Eye (tissue), 1 donor: ENCODE results near the gene RNF128.
A peak's percentile ranks its signal among the peaks of the same experiment; 100 is the strongest.
"Not testable (repeated sequence)": the region's sequence is repeated elsewhere in the genome, so short reads cannot be mapped to it uniquely, and the experiment has no call there.

Experiments
- DNase-seq: peaks from one replicate; pipeline ENCODE4 v3.0.0-alpha.2; 2015

Gene RNF128

DNA sequence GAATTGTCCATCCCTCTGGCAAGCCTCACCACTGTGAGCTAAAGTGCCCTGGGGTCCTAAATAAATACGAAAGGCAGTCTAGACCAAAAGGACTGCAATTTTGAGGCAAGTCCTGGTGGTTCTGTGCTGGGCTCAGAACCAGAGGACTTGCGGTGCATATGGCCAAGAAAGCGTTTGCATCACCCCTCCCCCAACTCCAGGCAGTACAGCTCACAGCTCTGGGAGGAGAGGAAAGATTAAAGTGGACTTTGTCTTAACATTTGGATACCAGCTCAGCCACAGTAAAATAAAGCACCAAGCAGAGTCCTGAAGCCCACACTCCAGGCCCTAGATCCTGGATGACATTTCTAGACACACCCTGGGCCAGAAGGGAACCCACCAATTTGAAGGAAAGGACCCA is 24.9 kb downstream of the RNF128 start:
- DNase-seq = no peak

DNA sequence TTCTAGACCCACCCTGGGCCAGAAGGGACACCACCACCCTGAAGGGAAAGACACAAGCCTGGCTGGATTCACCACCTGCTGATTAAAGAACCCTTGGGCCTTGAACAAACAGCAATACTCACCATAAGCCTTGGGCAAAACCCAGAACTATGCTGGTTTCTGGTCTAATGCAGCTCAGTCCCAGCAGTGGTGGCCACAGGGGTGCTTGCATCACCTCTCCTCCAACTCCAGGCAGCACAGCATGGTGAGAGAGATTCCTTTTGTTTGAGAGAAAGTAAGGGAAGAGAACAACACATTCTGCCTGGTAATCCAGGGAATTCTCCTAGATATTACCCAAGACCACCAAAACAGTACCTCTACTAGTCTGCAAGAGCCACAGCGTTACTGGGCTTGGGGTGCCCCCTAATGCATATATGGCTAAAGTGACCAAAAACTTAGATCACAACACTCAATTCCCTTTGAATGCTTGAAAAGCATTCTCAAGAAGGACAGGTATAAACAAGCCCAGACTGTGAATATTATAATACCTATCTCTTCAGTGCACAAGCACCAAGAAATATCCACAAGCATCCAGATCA is 25.7 kb downstream of the RNF128 start:
- no peak for DNase-seq

DNA sequence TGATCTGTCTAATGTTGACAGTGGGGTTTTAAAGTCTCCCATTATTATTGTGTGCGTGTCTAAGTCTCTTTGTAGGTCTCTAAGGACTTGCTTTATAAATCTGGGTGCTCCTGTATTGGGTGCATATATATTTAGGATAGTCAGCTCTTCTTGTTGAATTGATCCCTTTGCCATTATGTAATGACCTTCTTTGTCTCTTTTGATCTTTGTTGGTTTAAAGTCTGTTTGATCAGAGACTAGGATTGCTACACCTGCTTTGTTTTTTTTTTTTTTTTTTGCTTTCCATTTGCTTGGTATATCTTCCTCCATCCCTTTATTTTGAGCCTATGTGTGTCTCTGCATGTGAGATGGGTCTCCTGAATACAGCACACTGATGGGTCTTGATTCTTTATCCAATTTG is 42.8 kb downstream of the RNF128 start:
- not testable (repeated sequence) for DNase-seq

DNA sequence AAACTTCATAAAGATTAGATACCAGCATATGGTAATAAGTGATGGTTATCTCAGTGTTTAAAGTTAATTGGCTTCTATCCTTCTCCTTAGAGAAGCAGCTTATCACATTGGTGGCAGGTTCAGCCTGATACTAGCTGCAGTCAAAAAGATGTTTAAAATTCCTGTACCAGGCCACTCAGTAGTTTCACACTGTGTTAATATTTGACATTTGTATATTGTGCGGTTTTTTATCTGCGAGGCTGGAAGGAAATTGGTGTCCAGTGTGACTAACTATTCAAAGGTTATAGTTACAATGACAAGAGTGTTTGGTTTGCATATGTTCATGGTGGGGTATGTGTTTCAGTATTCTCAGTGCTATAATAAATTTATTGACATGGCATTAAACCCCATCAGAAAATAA is 48.5 kb downstream of the RNF128 start:
- no peak for DNase-seq

DNA sequence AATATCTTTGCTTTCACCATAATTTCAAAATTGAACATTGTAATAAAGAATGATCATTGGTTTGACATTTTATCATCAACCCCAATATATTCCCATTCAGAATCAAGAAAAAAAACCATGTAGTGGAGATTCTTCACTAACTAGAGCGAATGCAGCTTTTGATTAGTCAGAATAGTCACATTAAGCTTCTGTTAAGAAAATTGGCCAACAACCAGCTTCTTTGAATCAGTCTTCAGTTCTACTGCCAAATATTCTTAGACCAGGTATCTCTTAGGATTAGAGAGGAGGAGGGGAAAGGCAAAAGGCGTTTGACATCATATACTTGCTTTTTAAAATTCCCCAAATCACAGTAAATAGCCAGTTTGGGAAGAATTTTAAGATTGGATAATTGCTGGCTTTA is 53.8 kb downstream of the RNF128 start:
- DNase-seq = no peak

DNA sequence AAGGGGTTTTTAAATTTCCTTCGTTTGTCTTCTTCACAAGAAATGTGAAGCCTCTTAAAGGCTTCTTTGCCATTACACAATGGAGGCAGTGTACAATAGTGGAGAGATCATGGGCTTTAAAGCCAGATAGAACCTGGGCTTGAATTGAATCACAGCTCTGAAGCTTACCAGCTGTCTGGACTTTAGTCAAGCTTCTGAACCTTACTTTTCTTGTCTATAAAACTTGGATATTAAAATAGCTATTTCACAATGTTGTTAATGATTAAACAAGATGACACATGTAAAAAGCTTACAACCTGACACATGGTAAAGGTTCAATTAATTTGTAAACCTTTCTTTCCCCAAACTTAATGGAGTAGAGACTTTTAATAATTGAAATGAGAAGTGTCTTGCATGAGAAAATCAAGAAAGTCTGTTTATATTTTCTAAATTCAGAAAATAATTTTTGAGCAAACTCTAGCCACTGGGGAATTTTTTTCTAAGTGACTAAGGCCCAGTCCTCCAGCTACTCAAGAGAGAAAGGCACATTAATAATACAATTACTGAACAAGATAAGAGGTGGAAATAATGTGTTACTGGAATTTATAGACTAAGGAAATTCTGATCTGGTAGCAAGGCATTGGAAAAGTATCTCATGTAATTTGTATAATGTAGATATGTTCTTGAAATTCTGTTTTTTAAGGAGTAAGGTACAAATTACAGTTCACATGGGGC is 54.3 kb downstream of the RNF128 start:
- DNase-seq = no peak

DNA sequence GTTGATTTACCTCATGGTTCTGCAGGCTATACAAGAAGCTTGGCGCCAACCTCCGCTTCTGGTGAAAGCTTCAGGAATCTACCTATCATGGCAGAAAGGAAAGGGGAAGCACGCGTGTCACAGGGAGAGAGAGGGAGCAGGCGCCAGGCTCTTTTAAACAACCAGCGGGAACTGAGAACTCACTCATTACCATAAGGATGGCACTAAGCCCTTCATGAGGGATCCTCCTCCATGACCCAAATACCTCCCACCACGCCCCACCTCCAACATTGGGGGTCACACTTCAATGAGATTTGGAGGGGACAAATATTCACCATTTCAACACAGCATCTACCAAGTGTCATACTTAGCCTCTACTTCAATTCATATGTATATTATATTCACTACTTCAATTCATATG is 57.2 kb downstream of the RNF128 start:
- no peak for DNase-seq

DNA sequence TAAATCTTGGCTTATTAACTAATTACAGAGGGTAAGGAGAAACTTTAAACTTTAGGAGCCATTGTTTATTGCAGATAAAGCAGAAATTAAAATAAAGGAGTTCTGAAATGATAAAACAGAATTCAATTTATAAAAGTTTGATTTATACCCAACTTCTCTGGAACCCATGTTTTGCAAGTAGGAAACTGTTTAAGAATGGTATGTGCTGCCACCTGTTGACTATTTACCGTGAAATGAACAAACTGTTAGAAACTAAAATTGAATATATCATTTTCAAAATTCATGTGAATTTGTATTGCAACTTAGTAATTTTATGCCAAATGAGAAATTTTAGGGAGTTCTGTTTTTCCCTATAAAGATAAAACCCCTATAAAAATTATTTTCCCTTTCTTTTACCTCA is 65.0 kb downstream of the RNF128 start:
- peak; percentile 13 for DNase-seq

DNA sequence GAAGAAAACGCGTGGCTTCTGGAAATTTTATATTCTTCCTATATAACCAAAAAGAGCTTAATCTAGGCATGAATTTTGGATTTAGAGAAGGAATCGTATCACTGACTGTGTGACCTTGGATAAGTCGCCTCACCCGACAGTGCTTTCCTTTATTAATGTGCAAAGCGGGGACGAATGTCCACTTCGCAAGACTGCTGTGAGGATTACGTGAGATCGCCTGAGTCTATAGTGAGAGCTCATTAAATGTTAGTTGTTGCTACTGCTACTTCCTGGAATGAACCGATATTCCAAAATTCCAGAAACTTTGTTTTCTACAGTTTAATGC is 75.5 kb downstream of the RNF128 start:
- no peak for DNase-seq

DNA sequence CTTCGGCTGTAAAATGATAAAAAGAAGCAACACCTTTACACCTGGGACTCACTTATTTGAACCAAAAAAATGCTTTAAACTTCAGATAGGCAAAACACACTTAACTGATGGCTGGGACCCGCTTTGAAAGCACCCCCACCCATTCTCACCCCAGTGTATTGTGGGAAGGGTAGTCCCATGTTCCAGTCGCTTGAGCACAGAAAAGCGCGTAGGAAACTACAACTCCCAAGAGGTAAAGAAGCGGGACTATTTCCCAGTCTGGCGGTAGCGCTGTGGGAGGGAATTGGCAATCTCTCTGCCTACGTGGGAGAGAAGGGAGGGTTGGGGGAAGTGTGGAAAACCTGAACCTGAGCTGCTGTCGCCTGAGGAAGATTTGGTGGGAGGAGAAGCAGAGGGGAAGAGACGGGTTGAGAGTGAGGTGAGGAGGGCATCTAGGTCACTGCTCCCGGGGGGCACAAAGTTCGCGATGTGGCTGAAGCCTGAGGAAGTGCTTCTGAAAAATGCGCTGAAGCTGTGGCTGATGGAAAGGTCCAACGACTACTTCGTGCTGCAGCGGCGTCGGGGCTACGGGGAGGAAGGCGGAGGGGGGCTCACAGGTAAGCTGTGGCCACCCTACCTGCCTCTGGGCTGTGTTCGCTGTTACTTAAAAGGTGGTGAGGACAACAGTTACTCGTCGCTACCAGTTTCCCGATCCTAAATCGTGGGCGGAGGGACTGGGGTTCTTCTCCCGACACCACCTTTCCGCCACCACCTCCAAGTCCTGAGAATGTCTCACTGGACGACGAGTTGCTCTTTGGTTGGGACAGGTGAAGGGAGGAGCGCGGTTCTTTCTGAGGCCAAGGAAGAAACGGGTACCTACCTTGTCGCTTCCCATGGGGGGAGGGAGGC is 76.1 kb downstream of the RNF128 start, which contains the start of gene TBC1D8B:
TSS of gene TBC1D8B (plus strand) at position 286 of the 888 bp plus-strand sequence. CDS start at position 467, 181 bp downstream.
- DNase-seq = peak; percentile 91

DNA sequence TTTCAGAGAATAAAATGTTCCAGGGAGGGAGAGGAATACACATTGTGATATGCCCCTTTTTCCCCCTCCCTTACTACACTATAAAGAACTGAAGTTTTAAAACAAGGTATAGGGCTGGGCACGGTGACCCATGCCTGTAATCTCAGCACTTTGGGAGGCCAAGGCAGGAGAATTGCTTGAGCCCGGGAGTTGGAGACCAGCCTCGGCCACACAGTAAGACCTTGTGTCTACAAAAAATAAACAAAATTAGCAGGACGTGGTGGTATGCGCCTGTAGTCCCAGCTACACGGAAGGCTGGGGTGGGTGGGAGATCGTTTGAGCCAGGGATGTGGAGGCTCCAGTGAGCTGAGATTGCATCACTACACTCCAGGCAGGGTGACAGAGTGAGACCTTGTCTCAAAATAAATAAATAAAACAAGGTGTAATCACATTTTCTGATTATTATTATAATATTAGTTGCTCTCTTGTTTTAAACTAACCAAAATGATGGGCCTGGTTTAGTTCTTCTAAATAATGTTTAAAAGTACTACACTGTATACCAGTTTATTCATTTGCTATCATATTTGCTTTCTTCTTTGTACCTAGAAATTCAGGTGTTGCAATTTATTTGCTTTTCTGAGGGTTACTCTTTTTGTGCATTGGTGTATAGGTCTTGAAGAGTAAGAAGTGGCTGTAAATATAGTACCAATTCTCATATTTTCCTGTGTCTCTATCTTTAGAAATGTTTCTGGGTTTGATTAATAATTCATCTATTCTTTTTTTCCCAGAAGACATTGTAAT is 84.8 kb downstream of the RNF128 start:
- no peak for DNase-seq

DNA sequence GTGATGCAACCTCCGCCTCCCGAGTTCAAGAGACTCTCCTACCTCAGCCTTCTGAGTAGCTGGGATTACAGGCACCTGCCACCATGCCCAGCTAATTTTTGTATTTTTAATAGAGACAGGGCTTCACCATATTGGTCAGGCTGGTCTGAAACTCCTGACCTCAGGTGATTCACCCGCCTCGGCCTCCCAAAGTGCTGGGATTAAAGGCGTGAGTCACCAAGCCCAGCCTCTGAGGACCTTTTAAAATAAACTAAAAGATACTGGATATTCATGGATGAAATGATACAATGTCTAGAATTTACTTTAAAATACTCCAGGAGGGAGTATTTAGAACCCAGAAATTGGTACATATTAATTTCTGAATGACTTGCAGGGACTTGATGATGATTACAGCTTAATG is 86.4 kb downstream of the RNF128 start:
- DNase-seq = not testable (repeated sequence)

DNA sequence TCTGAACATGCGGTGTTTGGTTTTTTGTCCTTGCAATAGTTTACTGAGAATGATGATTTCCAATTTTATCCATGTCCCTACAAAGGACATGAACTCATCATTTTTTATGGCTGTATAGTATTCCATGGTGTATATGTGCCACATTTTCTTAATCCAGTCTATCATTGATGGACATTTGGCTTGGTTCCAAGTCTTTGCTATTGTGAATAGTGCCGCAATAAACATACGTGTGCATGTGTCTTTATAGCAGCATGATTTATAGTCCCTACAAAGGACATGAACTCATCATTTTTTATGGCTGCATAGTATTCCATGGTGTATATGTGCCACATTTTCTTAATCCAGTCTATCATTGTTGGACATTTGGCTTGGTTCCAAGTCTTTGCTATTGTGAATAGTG is 87.6 kb downstream of the RNF128 start:
- not testable (repeated sequence) for DNase-seq
